HG02798 (cell line): ENCODE measurements around the gene SNX8.
"Not testable (repeated sequence)": the region's sequence is repeated elsewhere in the genome, so short reads cannot be mapped to it uniquely, and the experiment has no call there.

Source experiments
- ATAC-seq: cut with Tn5 transposase; IDR thresholded peaks from one replicate; pipeline ENCODE4 v1.9.1; 2021; ENCODE audit warnings: mild to moderate bottlenecking; ENCODE audit not compliant: unreplicated experiment, poor library complexity

SNX8 gene

DNA sequence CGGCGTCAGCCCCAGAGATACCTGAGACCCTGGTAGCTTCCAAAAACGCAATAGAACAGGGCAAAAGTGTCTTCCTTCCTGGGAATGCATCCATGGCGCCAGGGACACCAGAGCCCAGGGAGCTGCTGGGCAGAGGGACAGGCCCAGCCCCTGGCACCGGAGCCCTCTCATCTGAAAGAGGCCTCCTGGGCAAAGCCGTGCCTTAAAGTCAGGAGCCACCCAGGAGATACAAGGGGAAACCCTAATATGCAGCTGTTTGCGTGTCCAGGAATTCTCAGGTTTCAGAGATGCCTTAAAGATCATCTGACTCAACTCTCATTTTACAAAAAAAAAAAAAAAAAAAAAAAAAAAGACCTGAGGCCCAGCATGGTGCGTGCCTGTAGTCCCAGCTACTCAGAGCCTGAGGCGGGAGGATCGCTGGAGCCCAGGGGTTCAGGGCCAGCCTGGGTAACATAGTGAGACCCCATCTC is 44.2 kb downstream of the SNX8 start:
- ATAC-seq, result no peak

- ATAC-seq, result not testable (repeated sequence)
Measured at GRCh38 chr7:2269089-2269990, 44.9 kb downstream of the SNX8 start.

DNA sequence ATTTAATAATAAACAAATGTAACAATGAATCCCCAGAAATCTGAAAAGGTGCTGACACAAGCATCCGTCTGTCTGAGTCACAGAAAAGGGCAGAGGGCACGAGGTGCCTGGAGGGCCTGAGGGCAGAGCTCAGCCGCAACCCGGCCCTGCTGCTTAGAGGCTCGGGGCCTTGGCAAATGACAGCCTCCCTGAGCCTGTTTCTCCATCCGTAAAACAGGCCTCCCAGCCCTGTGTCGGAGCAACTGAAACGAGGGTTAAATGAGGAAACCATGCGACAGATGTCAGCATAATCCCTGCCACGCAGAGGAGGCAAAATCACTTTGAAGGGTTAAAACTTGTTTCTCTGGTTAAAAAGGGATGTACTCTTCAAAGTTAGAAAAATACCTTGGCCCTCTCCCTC is 47.3 kb downstream of the SNX8 start:
- no peak for ATAC-seq

GRCh38 chr7:2264158-2264557 is 50.1 kb downstream of the SNX8 start:
- ATAC-seq, result no peak

GRCh38 chr7:2263176-2263575 is 51.1 kb downstream of the SNX8 start:
- ATAC-seq, result no peak

DNA sequence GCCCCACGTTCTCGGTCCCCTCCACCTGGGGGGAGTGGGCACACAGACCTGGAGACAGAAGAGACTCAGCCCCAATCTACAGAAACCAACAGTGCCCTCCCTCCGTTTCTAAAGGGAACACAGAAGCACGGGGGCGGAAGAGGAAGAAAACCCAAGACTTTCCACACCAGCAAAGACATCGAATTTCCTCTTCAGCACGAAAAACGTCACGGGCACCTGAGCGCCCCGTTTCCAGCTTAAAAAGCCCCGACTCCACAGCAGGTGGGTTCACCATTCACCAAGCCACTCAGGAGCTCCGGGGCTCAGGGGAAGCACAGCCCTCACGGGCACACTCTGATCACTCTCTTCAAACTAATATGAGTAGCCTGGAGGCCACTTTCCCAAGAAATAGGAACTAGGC is 52.6 kb downstream of the SNX8 start:
- no peak for ATAC-seq

GRCh38 chr7:2260820-2261219 is 53.4 kb downstream of the SNX8 start:
- ATAC-seq, result no peak

- ATAC-seq, result no peak
Measured at GRCh38 chr7:2259480-2259879, 54.8 kb downstream of the SNX8 start.

DNA sequence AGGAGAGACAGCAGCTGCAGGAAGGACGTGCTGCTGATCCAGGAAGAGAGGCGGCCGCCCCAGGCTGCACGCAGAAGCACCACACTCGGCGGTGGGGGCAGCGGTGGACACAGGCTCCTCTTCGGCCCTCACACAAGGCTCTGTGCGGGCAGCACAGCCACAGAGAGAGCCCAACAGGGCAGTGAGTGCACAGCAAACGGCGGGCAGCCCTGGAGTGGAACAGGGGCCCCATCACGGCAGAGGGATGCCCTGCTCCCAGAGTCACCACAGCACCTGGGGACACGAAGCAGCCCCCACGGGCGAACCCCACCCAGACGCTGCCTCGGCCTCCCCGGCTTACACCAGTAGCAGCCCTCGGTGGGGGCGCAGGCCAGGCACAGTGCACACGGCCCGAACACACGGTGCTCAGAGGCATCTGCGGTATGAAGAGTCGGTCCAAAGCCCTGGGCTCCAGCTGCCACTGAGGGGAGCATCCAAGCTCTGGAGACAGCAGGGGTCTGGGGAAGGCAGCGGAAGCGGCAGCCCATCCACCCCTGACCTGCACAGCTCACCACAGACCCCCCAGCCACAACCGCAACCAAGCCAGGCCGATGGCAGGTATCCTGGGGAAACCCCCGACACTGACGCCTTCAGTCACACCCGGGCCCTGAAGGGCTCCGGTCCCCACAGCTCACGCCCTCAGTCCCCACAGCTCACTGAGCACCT is 55.4 kb downstream of the SNX8 start:
- ATAC-seq, result peak; percentile 80

DNA sequence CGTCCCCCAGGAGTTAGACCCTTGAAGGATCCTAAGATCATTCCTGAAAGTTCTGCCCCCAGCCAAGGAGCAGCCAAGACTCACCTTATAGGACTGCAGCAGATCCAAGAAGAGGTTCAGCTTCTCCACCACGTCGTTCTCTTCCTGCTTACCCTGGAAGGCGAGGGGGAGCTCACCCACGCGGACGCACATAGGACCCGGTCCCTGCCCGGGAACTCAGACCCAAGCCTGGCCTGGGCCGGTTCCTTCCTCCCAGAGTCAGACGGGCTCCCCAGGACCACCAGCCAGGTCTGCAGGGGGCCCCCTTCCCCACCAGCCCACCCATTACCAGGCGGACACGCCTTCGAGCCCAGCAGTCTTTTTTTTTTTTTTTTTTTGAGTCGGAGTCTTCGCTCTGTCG is 56.6 kb downstream of the SNX8 start:
- no peak for ATAC-seq

- ATAC-seq, result no peak
Measured at GRCh38 chr7:2257046-2257551, 57.1 kb downstream of the SNX8 start.

DNA sequence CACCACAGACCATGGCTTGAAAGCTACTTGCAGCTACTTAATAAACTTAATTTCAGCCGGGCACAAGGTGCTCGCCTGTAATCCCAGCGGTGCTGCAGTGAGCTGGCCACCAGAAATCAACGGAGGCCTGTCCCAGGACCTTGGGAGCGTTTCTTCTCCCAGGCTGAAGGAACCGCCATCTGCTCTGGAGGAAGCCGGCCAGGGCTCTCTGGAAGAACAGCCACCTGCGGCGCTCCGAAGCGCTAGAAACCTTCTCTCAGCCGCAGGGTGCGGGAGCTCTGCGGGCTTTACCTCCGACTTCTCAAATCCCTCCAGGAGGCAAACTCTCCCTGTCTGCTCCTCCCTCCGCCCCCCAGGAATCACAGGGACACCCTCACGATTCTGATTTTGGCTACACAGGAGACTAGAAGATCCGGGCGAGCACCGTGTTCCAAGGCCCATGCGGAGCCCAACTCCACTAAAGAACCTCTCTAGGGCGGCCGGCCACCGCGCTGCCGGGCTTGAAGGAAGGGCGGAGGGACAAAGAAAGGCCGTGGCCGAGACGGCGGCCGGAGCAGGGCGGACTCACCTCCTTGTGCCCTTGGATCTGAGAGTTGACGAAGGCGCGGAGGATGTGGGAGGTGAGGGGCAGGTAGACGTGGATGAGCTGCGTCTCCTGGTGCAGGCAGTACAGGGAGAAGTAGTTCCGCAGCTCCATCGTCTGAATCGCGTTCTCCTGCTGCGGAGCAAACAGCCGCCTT is 57.8 kb downstream of the SNX8 start:
- no peak for ATAC-seq

DNA sequence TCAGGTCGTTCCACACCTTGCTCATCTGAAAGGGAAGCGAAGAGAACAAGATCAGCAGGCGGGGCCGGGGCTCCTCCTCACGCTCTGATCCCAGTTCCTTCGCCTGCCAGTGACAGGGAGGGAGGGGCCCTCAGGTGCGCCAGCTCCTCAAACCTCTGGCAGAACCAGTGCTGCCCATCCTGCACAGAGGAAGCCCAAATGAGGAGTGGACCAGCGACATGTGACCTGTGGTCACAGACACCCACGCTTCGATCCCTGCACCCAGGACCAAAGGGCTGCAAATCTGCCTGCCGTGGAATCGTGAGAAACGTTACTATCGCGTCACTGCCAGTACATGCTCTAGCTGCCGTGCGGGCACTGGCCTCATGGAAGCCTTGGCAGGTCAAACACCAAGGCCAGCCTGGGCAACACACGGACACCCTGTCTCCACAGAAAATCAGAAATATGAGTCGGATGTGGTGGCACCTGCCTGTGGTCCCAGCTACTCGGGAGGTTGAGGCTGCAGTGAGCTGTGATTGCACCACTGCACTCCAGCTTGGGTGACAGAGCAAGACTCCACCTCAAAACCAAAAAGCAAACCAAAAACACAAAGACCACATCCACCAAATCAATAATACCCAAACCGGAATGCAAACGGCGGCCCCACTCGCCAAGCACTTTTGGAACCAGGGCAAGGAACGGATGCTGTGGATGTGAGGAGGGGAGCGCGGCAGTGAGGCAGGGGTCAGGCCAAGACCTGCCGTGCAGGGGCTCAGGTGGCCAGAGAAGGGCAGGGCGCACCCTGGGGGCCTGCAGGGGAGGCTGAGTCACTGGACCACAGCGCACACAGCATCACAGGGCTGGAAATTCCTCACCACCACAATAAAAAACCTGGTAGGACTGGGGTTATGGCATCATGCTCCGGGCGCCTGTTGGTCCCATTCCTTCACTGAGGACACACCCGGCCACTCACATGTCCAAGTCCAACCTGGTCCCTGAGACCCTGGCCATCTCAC is 58.8 kb downstream of the SNX8 start:
- no peak for ATAC-seq

GRCh38 chr7:2254429-2255144 is 59.7 kb downstream of the SNX8 start:
- ATAC-seq, result no peak

GRCh38 chr7:2253525-2254244 is 60.6 kb downstream of the SNX8 start:
- ATAC-seq, result no peak

- no peak for ATAC-seq
Measured at GRCh38 chr7:2253021-2253420, 61.2 kb downstream of the SNX8 start.

GRCh38 chr7:2251841-2252771 is 62.1 kb downstream of the SNX8 start:
- no peak for ATAC-seq
